GM21786 (cell line): Measurements from ENCODE around the gene BPGM.
A peak's percentile ranks its signal among the peaks of the same experiment; 100 is the strongest.

Source experiments
- ATAC-seq: cut with Tn5 transposase; IDR thresholded peaks from one replicate; pipeline ENCODE4 v1.9.1; 2021; ENCODE audit not compliant: unreplicated experiment

BPGM gene

GRCh38 chr7:134646425-134647305 lies at the start of gene BPGM:
BPGM (plus strand) TSS chr7:134646853; CDS start chr7:134661508, 14,655 bp downstream.
- peak; percentile 98 for ATAC-seq

- no peak for ATAC-seq
These were observed 47.3 kb upstream of the BPGM start for GRCh38 chr7:134599371-134599770.

- ATAC-seq = no peak
These were observed 45.2 kb upstream of the BPGM start for GRCh38 chr7:134601459-134601858.

- no peak for ATAC-seq
These were observed 43.7 kb upstream of the BPGM start for GRCh38 chr7:134602881-134603451.

- ATAC-seq = peak; percentile 90
These were observed 40.4 kb upstream of the BPGM start for GRCh38 chr7:134605978-134606923.

GRCh38 chr7:134611611-134612151 lies 35.0 kb upstream of the BPGM start:
- ATAC-seq = no peak

GRCh38 chr7:134612197-134612596 lies 34.5 kb upstream of the BPGM start:
- no peak for ATAC-seq

- no peak for ATAC-seq
These were observed 32.9 kb upstream of the BPGM start for GRCh38 chr7:134613623-134614347.

GRCh38 chr7:134616611-134617010 lies 30.0 kb upstream of the BPGM start:
- no peak for ATAC-seq

GRCh38 chr7:134618756-134619530 lies 27.7 kb upstream of the BPGM start:
- ATAC-seq = no peak

GRCh38 chr7:134619627-134620331 lies 26.9 kb upstream of the BPGM start:
- ATAC-seq = no peak

GRCh38 chr7:134622303-134622995 lies 24.2 kb upstream of the BPGM start:
- no peak for ATAC-seq

GRCh38 chr7:134623193-134623592 lies 23.5 kb upstream of the BPGM start:
- ATAC-seq = no peak

GRCh38 chr7:134625550-134625949 lies 21.1 kb upstream of the BPGM start:
- no peak for ATAC-seq

GRCh38 chr7:134627109-134627774 lies 19.4 kb upstream of the BPGM start:
- ATAC-seq = no peak

- ATAC-seq = no peak
These were observed 18.9 kb upstream of the BPGM start for GRCh38 chr7:134627775-134628153.

GRCh38 chr7:134629445-134629844 lies 17.2 kb upstream of the BPGM start:
- ATAC-seq = no peak

- no peak for ATAC-seq
These were observed 16.4 kb upstream of the BPGM start for GRCh38 chr7:134630237-134630636.
